Muscle layer of colon (tissue), 2 donors: Measurements from ENCODE around the gene SLC7A7.

ENCODE experiments used
- H3K27ac ChIP-seq: one replicate; pipeline ENCODE4 v1.7.0; 2013; ENCODE audit warnings: low read depth, mild to moderate bottlenecking, low read length, moderate library complexity
- H3K27me3 ChIP-seq, 2 donors: one replicate each; pipeline ENCODE4 v1.7.0; 2013; ENCODE audit warnings: low read length in 2 of 2, mild to moderate bottlenecking in 2 of 2; ENCODE audit not compliant: insufficient read depth in 2 of 2, control insufficient read depth in 1 of 2
- H3K36me3 ChIP-seq: one replicate; pipeline ENCODE4 v1.7.0; 2013; ENCODE audit warnings: mild to moderate bottlenecking, low read length; ENCODE audit not compliant: insufficient read depth
- H3K4me1 ChIP-seq: one replicate; pipeline ENCODE4 v1.7.0; 2013; ENCODE audit warnings: mild to moderate bottlenecking, low read length; ENCODE audit not compliant: insufficient read depth
- H3K4me3 ChIP-seq, 2 donors: one replicate each; pipeline ENCODE4 v1.7.0; 2013; ENCODE audit warnings: low read length in 2 of 2, low read depth in 1 of 2, mild to moderate bottlenecking in 1 of 2, moderate library complexity in 1 of 2
- H3K9ac ChIP-seq: one replicate; pipeline ENCODE4 v1.7.0; 2013; ENCODE audit warnings: low read length
- H3K9me3 ChIP-seq: one replicate; pipeline ENCODE4 v1.7.0; 2013; ENCODE audit warnings: mild to moderate bottlenecking, low read length
- donor health status: abdominal sarcoma.
- donor health status: Adenocarcinoma of cecum.

The SLC7A7 gene

GRCh38 chr14:22850944-22851764 is 35.9 kb upstream of the SLC7A7 start:
- Histone ChIP-seq H3K36me3 (peaks cover 8% of the 10 kb centered on the region), H3K9me3 (no peaks in the 10 kb centered on the region), H3K27me3 (no peaks in the 10 kb centered on the region), H3K9ac (peak overlapping the region; percentile 42), H3K4me1 (peaks cover 62% of the 10 kb centered on the region), H3K27ac (peak overlapping the region; percentile 89), H3K4me3 (peak overlapping the region in 1 of 2 donors; percentile 45)

- Histone ChIP-seq H3K9me3 (no peaks in the 10 kb centered on the region), H3K9ac (peak overlapping the region; percentile 50), H3K4me1 (peaks cover 76% of the 10 kb centered on the region), H3K36me3 (peaks cover 26% of the 10 kb centered on the region), H3K4me3 (peak overlapping the region in 1 of 2 donors; percentile 33), H3K27me3 (no peaks in the 10 kb centered on the region), H3K27ac (peak overlapping the region; percentile 80)
Observed at GRCh38 chr14:22849212-22849819, 34.1 kb upstream of the SLC7A7 start.

- Histone ChIP-seq H3K9me3 (no peaks in the 10 kb centered on the region), H3K27ac (peak overlapping the region; percentile 80), H3K4me3 (peak overlapping the region; percentile 10 to 53), H3K27me3 (no peaks in the 10 kb centered on the region), H3K9ac (peak overlapping the region; percentile 75), H3K36me3 (peaks cover 31% of the 10 kb centered on the region), H3K4me1 (peaks cover 78% of the 10 kb centered on the region)
Observed at GRCh38 chr14:22848351-22849164, 33.3 kb upstream of the SLC7A7 start.

- Histone ChIP-seq H3K4me1 (peaks cover 79% of the 10 kb centered on the region), H3K9me3 (no peaks in the 10 kb centered on the region), H3K9ac (peak overlapping the region; percentile 75), H3K27ac (peak overlapping the region; percentile 80), H3K4me3 (peak overlapping the region; percentile 10 to 53), H3K27me3 (no peaks in the 10 kb centered on the region), H3K36me3 (peaks cover 38% of the 10 kb centered on the region)
Observed at GRCh38 chr14:22847661-22848341, 32.6 kb upstream of the SLC7A7 start.

- H3K36me3 ChIP-seq = peaks cover 48% of the 10 kb centered on the region
- no peaks in the 10 kb centered on the region for H3K9me3 ChIP-seq
- H3K4me3 ChIP-seq = no peak overlapping the region
- peaks cover 84% of the 10 kb centered on the region for H3K4me1 ChIP-seq
- H3K9ac ChIP-seq = peak overlapping the region; percentile 47
- no peaks in the 10 kb centered on the region for H3K27me3 ChIP-seq
- peak overlapping the region; percentile 35 for H3K27ac ChIP-seq
Observed at GRCh38 chr14:22846811-22847307, 31.6 kb upstream of the SLC7A7 start.

- no peaks in the 10 kb centered on the region for H3K27me3 ChIP-seq
- peak overlapping the region; percentile 47 for H3K9ac ChIP-seq
- H3K36me3 ChIP-seq = peaks cover 56% of the 10 kb centered on the region
- H3K27ac ChIP-seq = peak overlapping the region; percentile 1
- H3K9me3 ChIP-seq = no peaks in the 10 kb centered on the region
- H3K4me1 ChIP-seq = peaks cover 84% of the 10 kb centered on the region
- no peak overlapping the region for H3K4me3 ChIP-seq
Observed at GRCh38 chr14:22845821-22846625, 30.8 kb upstream of the SLC7A7 start.

- H3K36me3 ChIP-seq = peaks cover 59% of the 10 kb centered on the region
- no peak overlapping the region for H3K27ac ChIP-seq
- no peaks in the 10 kb centered on the region for H3K9me3 ChIP-seq
- H3K27me3 ChIP-seq = no peaks in the 10 kb centered on the region
- no peak overlapping the region for H3K4me3 ChIP-seq
- no peak overlapping the region for H3K9ac ChIP-seq
- peaks cover 77% of the 10 kb centered on the region for H3K4me1 ChIP-seq
Observed at GRCh38 chr14:22845103-22845394, 29.8 kb upstream of the SLC7A7 start.

GRCh38 chr14:22844221-22845102 is 29.2 kb upstream of the SLC7A7 start:
- H3K9ac ChIP-seq = no peak overlapping the region
- H3K9me3 ChIP-seq = no peaks in the 10 kb centered on the region
- peaks cover 74% of the 10 kb centered on the region for H3K4me1 ChIP-seq
- H3K27ac ChIP-seq = no peak overlapping the region
- H3K27me3 ChIP-seq = no peaks in the 10 kb centered on the region
- no peak overlapping the region for H3K4me3 ChIP-seq
- peaks cover 61% of the 10 kb centered on the region for H3K36me3 ChIP-seq

GRCh38 chr14:22843123-22843925 is 28.1 kb upstream of the SLC7A7 start:
- Histone ChIP-seq H3K4me3 (no peak overlapping the region), H3K4me1 (peaks cover 73% of the 10 kb centered on the region), H3K9me3 (no peaks in the 10 kb centered on the region), H3K9ac (no peak overlapping the region), H3K27me3 (no peaks in the 10 kb centered on the region), H3K36me3 (peaks cover 64% of the 10 kb centered on the region), H3K27ac (no peak overlapping the region)
